ENCODE data around the gene FRY. TPM values are rescaled to one million over a fixed set of nuclear protein-coding genes. Genes with fewer than 3 reads are reported as not detected.

FRY gene
- total and polyA plus RNA-seq, 8 donors: 5.6 to 27.9 (median 21.1) TPM

GRCh38 chr13:32045537-32045936 is 14.0 kb downstream of the FRY start:
- no peaks in the 10 kb centered on the region for H3K27me3 ChIP-seq
- no peaks in the 10 kb centered on the region for H3K9me3 ChIP-seq
- intact Hi-C loops (cut with DNase I): no loop called here
- ATAC-seq (no peak), DNase-seq (no peak), FAIRE-seq (no peak)
- 95 to 96% methylated on average over 3 of the region's 3 CpGs for WGBS, 2 donors
- peaks cover 16 to 45% (median 39%) of the 10 kb centered on the region in 3 donors for H3K4me1 ChIP-seq
- H3K27ac ChIP-seq: peak overlapping the region in 2 of 4 donors; percentile 43 to 50
- TF ChIP-seq CTCF (IDR thresholded peaks at IDR 0.05): no peak
- H3K4me3 ChIP-seq: no peak overlapping the region
- no peaks in the 10 kb centered on the region for H3K36me3 ChIP-seq

GRCh38 chr13:32045982-32046785 is 14.6 kb downstream of the FRY start:
- FAIRE-seq (no peak), ATAC-seq (peak; percentile 64 to 82 (median 79)), DNase-seq (peak in 1 of 6 donors; percentile 29)
- 38 to 40% methylated on average over 4 of the region's 4 CpGs for WGBS, 2 donors
- TF ChIP-seq CTCF (IDR thresholded peaks at IDR 0.05): no peak
- Histone ChIP-seq H3K36me3 (no peaks in the 10 kb centered on the region), H3K4me1 (peaks cover 12 to 39% (median 33%) of the 10 kb centered on the region in 3 donors), H3K27me3 (no peaks in the 10 kb centered on the region), H3K9me3 (no peaks in the 10 kb centered on the region), H3K4me3 (no peak overlapping the region), H3K27ac (peak overlapping the region in 2 of 4 donors; percentile 43 to 50)
- intact Hi-C loops (cut with DNase I): no loop called here

GRCh38 chr13:32047088-32047487 is 15.5 kb downstream of the FRY start:
- FAIRE-seq (no peak), DNase-seq (no peak), ATAC-seq (no peak)
- no peaks in the 10 kb centered on the region for H3K27me3 ChIP-seq
- no peak overlapping the region for H3K4me3 ChIP-seq
- intact Hi-C loops (cut with DNase I): no loop called here
- H3K9me3 ChIP-seq: no peaks in the 10 kb centered on the region
- no peaks in the 10 kb centered on the region for H3K36me3 ChIP-seq
- no peak for TF ChIP-seq CTCF (IDR thresholded peaks at IDR 0.05)
- peak overlapping the region in 2 of 4 donors; percentile 43 to 50 for H3K27ac ChIP-seq
- peaks cover 4 to 30% (median 23%) of the 10 kb centered on the region in 3 donors for H3K4me1 ChIP-seq

GRCh38 chr13:32047793-32048192 is 16.2 kb downstream of the FRY start:
- H3K27ac ChIP-seq: peak overlapping the region in 2 of 4 donors; percentile 32 to 51
- H3K36me3 ChIP-seq: no peaks in the 10 kb centered on the region
- H3K9me3 ChIP-seq: no peaks in the 10 kb centered on the region
- H3K4me3 ChIP-seq: no peak overlapping the region
- H3K27me3 ChIP-seq: no peaks in the 10 kb centered on the region
- DNase-seq (no peak), ATAC-seq (peak in 1 of 4 donors; percentile 4), FAIRE-seq (no peak)
- H3K4me1 ChIP-seq: peaks cover 4 to 23% (median 18%) of the 10 kb centered on the region in 3 donors
- WGBS, 2 donors: 80 to 81% methylated on average over 5 of the region's 5 CpGs
- TF ChIP-seq CTCF (IDR thresholded peaks at IDR 0.05): no peak
- intact Hi-C loops (cut with DNase I): no loop called here

- H3K27ac ChIP-seq: peak overlapping the region in 3 of 4 donors; percentile 0 to 32 (median 28)
- H3K27me3 ChIP-seq: no peaks in the 10 kb centered on the region
- H3K9me3 ChIP-seq: no peaks in the 10 kb centered on the region
- DNase-seq: no peak
- no peak for TF ChIP-seq CTCF (IDR thresholded peaks at IDR 0.05)
- H3K4me1 ChIP-seq: peaks cover 4 to 20% (median 18%) of the 10 kb centered on the region in 3 donors
- peak; percentile 21 to 52 (median 44) for ATAC-seq
- H3K4me3 ChIP-seq: no peak overlapping the region
- intact Hi-C loops (cut with DNase I): no loop called here
- H3K36me3 ChIP-seq: no peaks in the 10 kb centered on the region
- FAIRE-seq: no peak
Observed at GRCh38 chr13:32048816-32049215, 17.2 kb downstream of the FRY start.
